ENCODE results near the gene CCDC142. TPM values are rescaled to one million over a fixed set of nuclear protein-coding genes. Genes with fewer than 3 reads are reported as not detected.

The CCDC142 gene
- polyA plus RNA-seq, 1 donor (not counting 4 experiments of a cell fraction or from before 2014, with no cell fraction given): 4.7 TPM

DNA sequence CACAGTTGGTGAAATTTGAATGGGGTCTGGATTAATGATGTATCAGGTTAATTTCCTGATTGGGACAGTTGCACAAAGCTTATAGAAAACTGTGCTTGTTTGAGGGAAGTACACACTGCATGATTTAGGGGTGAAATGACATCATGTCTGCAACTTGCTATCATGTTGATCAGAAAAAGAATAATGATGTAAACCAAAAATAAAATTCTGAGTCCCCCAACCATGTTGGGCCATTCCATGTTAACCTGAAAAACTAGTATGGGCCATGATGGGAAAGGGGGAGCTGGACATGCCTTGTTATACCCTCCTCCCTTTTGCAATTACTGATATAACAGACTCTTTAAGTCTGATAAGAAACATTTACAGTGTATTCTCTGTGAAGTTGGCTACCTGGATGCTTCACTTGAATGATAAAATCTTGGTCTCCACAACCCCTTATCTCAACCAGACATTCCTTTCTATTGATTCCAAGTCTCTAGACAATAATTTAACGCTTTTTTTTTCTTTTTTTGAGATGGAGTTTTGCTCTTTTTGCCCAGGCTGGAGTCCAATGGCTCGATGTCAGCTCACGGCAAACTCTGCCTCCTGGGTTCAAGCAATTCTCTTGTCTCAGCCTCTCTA lies 32.1 kb downstream of the CCDC142 start:
- no peak for DNase-seq (ENCODE audit: low read depth, low spot score)
- no peak overlapping the region for H3K4me3 ChIP-seq (ENCODE audit: control insufficient read depth in 2 of 3, extremely low read depth in 1 of 3, insufficient read depth in 2 of 3, low read depth in 1 of 3, low read length in 3 of 3)
- H3K79me2 ChIP-seq (ENCODE audit: control insufficient read depth, insufficient read depth, low read length): peaks cover 7% of the 10 kb centered on the region
- no peak for FAIRE-seq
- H4K20me1 ChIP-seq (ENCODE audit: control insufficient read depth, extremely low read depth, insufficient read depth, low read length): no peaks in the 10 kb centered on the region
- no peak overlapping the region for H2AFZ ChIP-seq (ENCODE audit: control insufficient read depth, low read length)
- no peak overlapping the region for H3K27ac ChIP-seq (ENCODE audit: control insufficient read depth, insufficient read depth, low read length)
- peaks cover 9% of the 10 kb centered on the region for H3K4me1 ChIP-seq (ENCODE audit: control insufficient read depth, extremely low read depth, insufficient read depth, low read length)
- no peaks in the 10 kb centered on the region for H3K9me3 ChIP-seq (ENCODE audit: control insufficient read depth, low read depth, low read length)
- H3K27me3 ChIP-seq (ENCODE audit: control insufficient read depth, extremely low read depth, insufficient read depth, low read length): no peaks in the 10 kb centered on the region
- TF ChIP-seq EZH2 (IDR thresholded peaks at IDR 0.05; ENCODE audit: low read length): no peak
- TF ChIP-seq, protein P1, sequence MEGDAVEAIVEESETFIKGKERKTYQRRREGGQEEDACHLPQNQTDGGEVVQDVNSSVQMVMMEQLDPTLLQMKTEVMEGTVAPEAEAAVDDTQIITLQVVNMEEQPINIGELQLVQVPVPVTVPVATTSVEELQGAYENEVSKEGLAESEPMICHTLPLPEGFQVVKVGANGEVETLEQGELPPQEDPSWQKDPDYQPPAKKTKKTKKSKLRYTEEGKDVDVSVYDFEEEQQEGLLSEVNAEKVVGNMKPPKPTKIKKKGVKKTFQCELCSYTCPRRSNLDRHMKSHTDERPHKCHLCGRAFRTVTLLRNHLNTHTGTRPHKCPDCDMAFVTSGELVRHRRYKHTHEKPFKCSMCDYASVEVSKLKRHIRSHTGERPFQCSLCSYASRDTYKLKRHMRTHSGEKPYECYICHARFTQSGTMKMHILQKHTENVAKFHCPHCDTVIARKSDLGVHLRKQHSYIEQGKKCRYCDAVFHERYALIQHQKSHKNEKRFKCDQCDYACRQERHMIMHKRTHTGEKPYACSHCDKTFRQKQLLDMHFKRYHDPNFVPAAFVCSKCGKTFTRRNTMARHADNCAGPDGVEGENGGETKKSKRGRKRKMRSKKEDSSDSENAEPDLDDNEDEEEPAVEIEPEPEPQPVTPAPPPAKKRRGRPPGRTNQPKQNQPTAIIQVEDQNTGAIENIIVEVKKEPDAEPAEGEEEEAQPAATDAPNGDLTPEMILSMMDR (optimal IDR thresholded peaks at IDR 0.05 in 1 of 3, IDR thresholded peaks at IDR 0.05 in 1 of 3, conservative IDR thresholded peaks at IDR 0.05 in 1 of 3; ENCODE audit: extremely low read depth in 1 of 3, insufficient read depth in 2 of 3, low read length in 3 of 3): no peak
- dilution Hi-C loops (cut with MboI; ENCODE audit: extremely low pct_ligation_motif_present, low sequenced_read_pairs): no loop called here
- H3K9ac ChIP-seq (ENCODE audit: control insufficient read depth, extremely low read depth, insufficient read depth, low read length): no peak overlapping the region
- no peaks in the 10 kb centered on the region for H3K36me3 ChIP-seq (ENCODE audit: control insufficient read depth in 2 of 2, extremely low read depth in 1 of 2, insufficient read depth in 2 of 2, low read length in 2 of 2)
- no peak overlapping the region for H3K4me2 ChIP-seq (ENCODE audit: control insufficient read depth, extremely low read depth, insufficient read depth, low read depth, low read length)
- no peaks in the 10 kb centered on the region for H3K9me1 ChIP-seq (ENCODE audit: control insufficient read depth, extremely low read depth, insufficient read depth, low read length)

DNA sequence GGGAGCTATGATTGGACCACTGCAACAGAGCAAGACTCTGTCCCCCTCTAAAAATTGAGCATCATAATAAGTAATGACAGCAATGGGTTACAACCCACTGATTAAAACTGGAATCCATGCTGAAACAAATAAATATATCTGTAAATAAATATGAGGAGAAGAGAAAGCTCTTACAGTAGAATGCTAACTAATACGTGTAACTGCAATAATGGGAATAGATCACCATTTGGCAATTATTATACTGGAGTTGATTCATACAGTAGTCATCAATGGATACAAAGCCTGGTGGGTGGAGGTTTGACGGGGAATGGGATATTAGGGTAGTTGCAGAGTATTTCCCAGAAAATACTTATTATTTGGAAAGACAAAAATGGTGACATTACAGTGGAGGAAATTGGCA lies 34.0 kb downstream of the CCDC142 start:
- no peak overlapping the region for H3K4me2 ChIP-seq (ENCODE audit: control insufficient read depth, extremely low read depth, insufficient read depth, low read depth, low read length)
- no peaks in the 10 kb centered on the region for H3K79me2 ChIP-seq (ENCODE audit: control insufficient read depth, insufficient read depth, low read length)
- FAIRE-seq (no peak), DNase-seq (ENCODE audit: low read depth, low spot score) (no peak)
- H2AFZ ChIP-seq (ENCODE audit: control insufficient read depth, low read length): no peak overlapping the region
- peaks cover 3% of the 10 kb centered on the region for H3K4me1 ChIP-seq (ENCODE audit: control insufficient read depth, extremely low read depth, insufficient read depth, low read length)
- no peaks in the 10 kb centered on the region for H3K9me3 ChIP-seq (ENCODE audit: control insufficient read depth, low read depth, low read length)
- no peaks in the 10 kb centered on the region for H3K36me3 ChIP-seq (ENCODE audit: control insufficient read depth in 2 of 2, extremely low read depth in 1 of 2, insufficient read depth in 2 of 2, low read length in 2 of 2)
- no peaks in the 10 kb centered on the region for H3K27me3 ChIP-seq (ENCODE audit: control insufficient read depth, extremely low read depth, insufficient read depth, low read length)
- H3K9me1 ChIP-seq (ENCODE audit: control insufficient read depth, extremely low read depth, insufficient read depth, low read length): no peaks in the 10 kb centered on the region
- H3K9ac ChIP-seq (ENCODE audit: control insufficient read depth, extremely low read depth, insufficient read depth, low read length): no peak overlapping the region
- no peaks in the 10 kb centered on the region for H4K20me1 ChIP-seq (ENCODE audit: control insufficient read depth, extremely low read depth, insufficient read depth, low read length)
- no peak overlapping the region for H3K27ac ChIP-seq (ENCODE audit: control insufficient read depth, insufficient read depth, low read length)
- H3K4me3 ChIP-seq (ENCODE audit: control insufficient read depth in 2 of 3, extremely low read depth in 1 of 3, insufficient read depth in 2 of 3, low read depth in 1 of 3, low read length in 3 of 3): no peak overlapping the region
- dilution Hi-C loops (cut with MboI; ENCODE audit: extremely low pct_ligation_motif_present, low sequenced_read_pairs): no loop called here
- no peak for TF ChIP-seq EZH2 (IDR thresholded peaks at IDR 0.05; ENCODE audit: low read length)
- TF ChIP-seq, protein P1 (optimal IDR thresholded peaks at IDR 0.05 in 1 of 3, IDR thresholded peaks at IDR 0.05 in 1 of 3, conservative IDR thresholded peaks at IDR 0.05 in 1 of 3; ENCODE audit: extremely low read depth in 1 of 3, insufficient read depth in 2 of 3, low read length in 3 of 3): no peak

All from keratinocyte (primary cell).